ENCODE data around the gene PTK6.

DNA sequence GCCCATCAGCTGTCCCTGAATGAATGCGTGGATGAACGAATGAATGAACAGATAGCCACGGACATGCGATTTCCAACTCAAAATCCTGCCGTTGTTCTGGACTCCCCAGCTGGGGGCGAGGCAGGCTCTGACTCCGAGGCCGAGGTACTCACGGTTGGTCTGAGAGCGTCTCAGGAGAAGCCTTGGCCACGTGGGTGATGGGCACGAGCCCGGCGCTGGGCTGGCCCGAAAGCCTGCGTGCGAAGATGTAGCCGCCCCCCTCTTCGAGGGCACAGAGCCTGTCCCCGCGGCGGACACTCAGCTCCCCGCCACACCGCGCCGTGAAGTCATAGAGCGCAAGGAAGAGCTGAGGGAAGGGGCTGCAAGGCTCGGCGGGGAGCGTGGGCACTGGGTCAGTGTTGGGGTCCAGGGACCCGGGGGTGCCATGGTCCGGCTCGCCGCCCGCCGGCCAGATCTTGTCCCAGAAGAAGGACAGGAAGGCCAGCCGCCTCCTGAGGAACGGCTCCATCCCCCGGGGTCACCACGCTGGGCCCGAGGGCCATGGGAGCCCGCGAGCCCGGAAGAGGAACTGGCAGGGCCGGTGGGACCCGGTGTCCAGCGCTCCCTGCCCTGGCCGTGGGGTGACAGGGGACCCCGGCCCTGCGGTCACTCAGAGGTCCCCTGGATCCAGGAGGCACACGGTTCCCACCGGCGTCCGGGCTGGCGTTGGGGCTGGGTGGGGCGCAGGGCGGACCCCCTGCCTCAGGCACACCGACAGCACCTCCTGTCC is 10.0 kb upstream of the PTK6 start:
- TF ChIP-seq CTCF (IDR thresholded peaks at IDR 0.05) (no peak), EZH2 (IDR thresholded peaks at IDR 0.05; ENCODE audit: borderline replicate concordance, insufficient read depth, low read depth, low read length, poor library complexity, severe bottlenecking) (no peak)
